NK-92 treated with Interleukin-12 subunit alpha and Interleukin-12 subunit beta, amount 100 ng/mL, for 24 hours (cell line): ENCODE measurements around the gene IL27RA.

Experiments used
- DNase-seq: peaks from one replicate; lab custom pipeline; 2025; lab: John Stamatoyannopoulos, UW

The IL27RA gene

GRCh38 chr19:14059652-14060155, 28.1 kb downstream of the IL27RA start:
- DNase-seq, result no peak

- DNase-seq, result no peak
These were observed 29.7 kb downstream of the IL27RA start for GRCh38 chr19:14061081-14061749.

- DNase-seq, result no peak
These were observed 30.4 kb downstream of the IL27RA start, which contains the start of gene PALM3 for GRCh38 chr19:14061751-14062557. TSS of gene PALM3 (minus strand) at chr19:14062076. CDS start at chr19:14061980, 96 bp downstream.

GRCh38 chr19:14062558-14062855, 30.9 kb downstream of the IL27RA start:
- no peak for DNase-seq

GRCh38 chr19:14063105-14063504, 31.5 kb downstream of the IL27RA start:
- no peak for DNase-seq

- DNase-seq, result no peak
These were observed 34.6 kb downstream of the IL27RA start for GRCh38 chr19:14066134-14066533.

GRCh38 chr19:14070268-14071050, 38.9 kb downstream of the IL27RA start:
- no peak for DNase-seq

- DNase-seq, result no peak
These were observed 41.1 kb downstream of the IL27RA start, which contains the start of gene MISP3 for GRCh38 chr19:14072535-14073260. TSS of gene MISP3 (plus strand) at chr19:14072786. CDS start at chr19:14073310, 524 bp downstream.

- DNase-seq, result peak; percentile 67
These were observed 41.8 kb downstream of the IL27RA start for GRCh38 chr19:14073261-14073924.

- no peak for DNase-seq
These were observed 42.6 kb downstream of the IL27RA start for GRCh38 chr19:14073925-14074838.

GRCh38 chr19:14078411-14078810, 46.8 kb downstream of the IL27RA start:
- DNase-seq, result no peak

- DNase-seq, result peak; percentile 98
These were observed 49.6 kb downstream of the IL27RA start for GRCh38 chr19:14080887-14081796.

- no peak for DNase-seq
These were observed 50.5 kb downstream of the IL27RA start for GRCh38 chr19:14081797-14082674.

GRCh38 chr19:14082675-14082960, 51.1 kb downstream of the IL27RA start:
- DNase-seq, result no peak

GRCh38 chr19:14085309-14085995, 53.9 kb downstream of the IL27RA start, which contains the start of gene C19orf67:
TSS of gene C19orf67 (minus strand) at chr19:14085783. CDS start at chr19:14085627, 156 bp downstream.
- DNase-seq, result no peak

GRCh38 chr19:14086098-14086497, 54.5 kb downstream of the IL27RA start:
- no peak for DNase-seq

GRCh38 chr19:14088634-14089411, 57.3 kb downstream of the IL27RA start:
- no peak for DNase-seq
